ENCODE measurements around the gene MAEA. TPM values are rescaled to one million over a fixed set of nuclear protein-coding genes. Genes with fewer than 3 reads are reported as not detected.

The MAEA gene
- total RNA-seq, 2 donors from 2014 or later = 76.0 to 110 TPM

DNA sequence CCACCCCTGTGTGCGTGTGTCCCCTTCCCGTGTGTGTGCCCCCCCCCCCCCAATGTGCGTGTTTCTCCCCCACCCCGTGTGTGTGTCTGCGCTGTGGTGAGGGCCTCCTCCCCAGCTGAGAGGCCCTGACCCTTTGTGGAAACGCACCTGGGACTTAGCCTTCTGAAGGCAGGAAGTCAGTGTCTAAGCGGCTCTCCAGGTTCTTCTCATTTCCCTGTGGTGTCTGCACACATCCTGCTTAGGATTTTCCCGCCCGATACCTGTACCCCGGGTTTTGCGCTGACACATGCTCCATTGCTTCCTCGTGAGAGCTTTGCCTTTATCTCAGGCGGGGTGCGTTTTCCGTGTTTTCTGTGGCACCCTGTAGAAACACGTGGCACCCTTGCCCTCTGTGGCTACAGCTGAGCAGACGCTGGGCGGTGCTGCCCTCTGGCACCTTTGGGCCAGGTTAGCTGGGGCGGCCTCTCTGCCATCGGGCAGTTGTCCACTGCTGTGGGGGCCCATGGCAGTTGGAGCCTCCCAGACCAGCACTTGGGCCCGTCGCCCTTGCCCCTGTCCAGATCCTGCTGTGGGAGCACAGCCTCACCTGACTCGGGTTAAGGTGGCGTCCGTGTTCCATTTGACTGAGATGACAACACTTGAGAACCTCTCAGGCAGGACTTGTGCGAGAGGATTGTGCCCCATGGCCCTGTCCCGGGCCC lies 26.3 kb downstream of the MAEA start:
- intact Hi-C loops (cut with DNase I) = no loop called here
- no peaks in the 10 kb centered on the region for H3K27me3 ChIP-seq (replicated peaks; ENCODE audit: insufficient read depth)
- H3K36me3 ChIP-seq = peaks cover 9 to 20% of the 10 kb centered on the region in 2 donors
- DNase-seq (ENCODE audit: low spot score) = no peak
- H3K4me1 ChIP-seq (replicated peaks) = no peaks in the 10 kb centered on the region
- no peaks in the 10 kb centered on the region for H3K9me3 ChIP-seq
- WGBS = 89% methylated on average over 22 of the region's 27 CpGs
- H3K27ac ChIP-seq = no peak overlapping the region
- TF ChIP-seq POLR2AphosphoS5 (IDR thresholded peaks at IDR 0.05) (no peak), POLR2A (IDR thresholded peaks at IDR 0.05) (no peak)
- TF ChIP-seq, protein P1, sequence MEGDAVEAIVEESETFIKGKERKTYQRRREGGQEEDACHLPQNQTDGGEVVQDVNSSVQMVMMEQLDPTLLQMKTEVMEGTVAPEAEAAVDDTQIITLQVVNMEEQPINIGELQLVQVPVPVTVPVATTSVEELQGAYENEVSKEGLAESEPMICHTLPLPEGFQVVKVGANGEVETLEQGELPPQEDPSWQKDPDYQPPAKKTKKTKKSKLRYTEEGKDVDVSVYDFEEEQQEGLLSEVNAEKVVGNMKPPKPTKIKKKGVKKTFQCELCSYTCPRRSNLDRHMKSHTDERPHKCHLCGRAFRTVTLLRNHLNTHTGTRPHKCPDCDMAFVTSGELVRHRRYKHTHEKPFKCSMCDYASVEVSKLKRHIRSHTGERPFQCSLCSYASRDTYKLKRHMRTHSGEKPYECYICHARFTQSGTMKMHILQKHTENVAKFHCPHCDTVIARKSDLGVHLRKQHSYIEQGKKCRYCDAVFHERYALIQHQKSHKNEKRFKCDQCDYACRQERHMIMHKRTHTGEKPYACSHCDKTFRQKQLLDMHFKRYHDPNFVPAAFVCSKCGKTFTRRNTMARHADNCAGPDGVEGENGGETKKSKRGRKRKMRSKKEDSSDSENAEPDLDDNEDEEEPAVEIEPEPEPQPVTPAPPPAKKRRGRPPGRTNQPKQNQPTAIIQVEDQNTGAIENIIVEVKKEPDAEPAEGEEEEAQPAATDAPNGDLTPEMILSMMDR (IDR thresholded peaks at IDR 0.05) = no peak
- H3K4me3 ChIP-seq = no peak overlapping the region

DNA sequence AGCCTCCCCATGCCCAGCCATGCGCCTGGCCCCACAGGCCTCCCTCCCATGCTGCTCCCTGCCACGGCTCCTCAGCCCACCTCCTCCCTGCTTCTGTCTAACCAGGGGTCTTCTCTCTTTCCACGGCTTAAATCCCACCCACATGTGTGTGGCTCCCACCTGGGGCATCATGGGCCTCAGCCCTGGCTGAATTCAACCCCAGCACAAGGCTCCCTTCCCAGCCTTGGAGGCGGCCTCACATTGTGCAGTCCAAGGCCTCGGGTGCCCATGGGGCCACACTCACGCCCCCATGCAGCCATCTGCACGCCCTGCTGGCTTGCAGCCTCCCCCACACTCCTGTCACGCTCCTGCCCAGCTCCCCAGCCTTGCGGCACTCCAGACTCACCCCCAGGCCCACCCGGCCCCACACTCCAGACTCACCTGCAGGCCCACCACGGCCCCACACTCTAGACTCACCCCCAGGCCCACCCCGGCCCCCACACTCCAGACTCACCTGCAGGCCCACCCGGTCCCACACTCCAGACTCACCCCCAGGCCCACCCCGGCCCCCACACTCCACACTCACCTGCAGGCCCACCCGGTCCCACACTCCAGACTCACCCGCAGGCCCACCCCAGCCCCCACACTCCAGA lies 27.0 kb downstream of the MAEA start:
- Histone ChIP-seq H3K4me3 (no peak overlapping the region), H3K4me1 (replicated peaks) (no peaks in the 10 kb centered on the region), H3K27me3 (replicated peaks; ENCODE audit: insufficient read depth) (no peaks in the 10 kb centered on the region), H3K27ac (no peak overlapping the region), H3K36me3 (peaks cover 9 to 20% of the 10 kb centered on the region in 2 donors), H3K9me3 (no peaks in the 10 kb centered on the region)
- DNase-seq (ENCODE audit: low spot score) = no peak
- intact Hi-C loops (cut with DNase I) = no loop called here
- WGBS = 90% methylated on average over 16 of the region's 16 CpGs
- TF ChIP-seq, protein P1 (IDR thresholded peaks at IDR 0.05) = no peak
- TF ChIP-seq POLR2AphosphoS5 (IDR thresholded peaks at IDR 0.05) = no peak
- no peak for TF ChIP-seq POLR2A (IDR thresholded peaks at IDR 0.05)

DNA sequence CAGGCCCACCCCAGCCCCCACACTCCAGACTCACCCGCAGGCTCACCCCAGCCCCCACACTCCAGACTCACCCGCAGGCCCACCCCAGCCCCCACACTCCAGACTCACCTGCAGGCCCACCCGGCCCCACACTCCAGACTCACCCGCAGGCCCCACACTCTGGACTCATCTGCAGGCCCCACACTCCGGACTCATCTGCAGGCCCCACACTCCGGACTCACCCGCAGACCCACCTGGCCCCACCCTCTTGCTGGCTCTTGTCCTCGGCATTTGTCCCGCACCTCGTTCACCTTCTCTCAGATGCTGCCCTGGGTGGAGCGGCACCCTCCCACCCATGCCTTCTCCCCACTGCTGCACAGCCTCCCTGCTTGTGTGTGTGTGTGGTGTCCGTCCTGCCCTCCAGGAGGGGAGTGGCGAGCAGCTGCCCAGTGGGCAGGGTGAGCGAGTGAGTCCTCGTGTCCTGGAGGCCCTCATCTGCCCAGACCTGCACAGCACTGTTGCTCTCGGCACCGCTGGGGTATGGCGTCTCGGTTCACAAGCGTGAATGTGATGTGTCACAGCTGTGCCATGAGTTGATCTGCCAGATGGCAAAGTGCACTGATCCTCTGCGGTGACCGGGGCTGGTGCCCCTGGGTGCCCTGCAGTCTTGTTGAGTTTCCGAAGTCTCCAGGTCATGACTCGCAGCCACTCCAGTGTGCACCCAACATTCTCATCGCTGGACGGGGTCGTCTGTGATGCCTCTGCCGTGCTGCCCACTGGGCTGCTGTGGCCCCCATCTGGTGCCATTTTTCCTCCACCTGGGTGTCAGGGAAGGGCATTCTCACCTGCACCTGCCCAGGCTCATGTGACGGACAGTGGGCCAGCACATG lies 27.7 kb downstream of the MAEA start:
- no peak for DNase-seq (ENCODE audit: low spot score)
- Histone ChIP-seq H3K27me3 (replicated peaks; ENCODE audit: insufficient read depth) (no peaks in the 10 kb centered on the region), H3K4me3 (no peak overlapping the region), H3K4me1 (replicated peaks) (no peaks in the 10 kb centered on the region), H3K36me3 (peaks cover 9 to 20% of the 10 kb centered on the region in 2 donors), H3K9me3 (no peaks in the 10 kb centered on the region), H3K27ac (no peak overlapping the region)
- intact Hi-C loops (cut with DNase I) = no loop called here
- 95% methylated on average over 29 of the region's 29 CpGs for WGBS
- TF ChIP-seq, protein P1 (IDR thresholded peaks at IDR 0.05) = no peak
- no peak for TF ChIP-seq POLR2AphosphoS5 (IDR thresholded peaks at IDR 0.05)
- no peak for TF ChIP-seq POLR2A (IDR thresholded peaks at IDR 0.05)

DNA sequence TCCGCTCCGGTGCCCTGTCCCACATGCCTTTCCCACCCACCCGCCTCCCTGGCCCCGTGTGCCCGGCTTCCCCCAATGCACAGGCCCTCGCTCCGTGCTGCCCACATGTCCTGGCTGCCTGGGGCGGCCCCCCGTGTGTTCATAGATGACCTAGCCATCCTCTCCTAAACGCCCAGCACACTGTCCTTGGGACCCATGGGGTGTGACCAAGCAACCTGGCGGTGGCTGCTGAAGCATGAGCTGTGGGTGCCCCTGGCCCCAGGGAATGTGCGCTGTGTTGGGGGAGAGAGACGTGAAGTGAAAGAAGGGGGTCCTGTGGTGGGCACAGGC lies 28.3 kb downstream of the MAEA start:
- Histone ChIP-seq H3K36me3 (peaks cover 9 to 20% of the 10 kb centered on the region in 2 donors), H3K4me1 (replicated peaks) (no peaks in the 10 kb centered on the region), H3K27ac (no peak overlapping the region), H3K27me3 (replicated peaks; ENCODE audit: insufficient read depth) (no peaks in the 10 kb centered on the region), H3K9me3 (no peaks in the 10 kb centered on the region), H3K4me3 (no peak overlapping the region)
- intact Hi-C loops (cut with DNase I) = no loop called here
- TF ChIP-seq POLR2AphosphoS5 (IDR thresholded peaks at IDR 0.05) (no peak), POLR2A (IDR thresholded peaks at IDR 0.05) (no peak)
- TF ChIP-seq, protein P1 (IDR thresholded peaks at IDR 0.05) = no peak
- DNase-seq (ENCODE audit: low spot score) = no peak
- WGBS = 97% methylated on average over 13 of the region's 13 CpGs
